GM12891 (cell line): ENCODE measurements around the gene IL17F.

Experiments used
- POLR2A ChIP-seq: IDR thresholded peaks from 2 replicates; pipeline ENCODE4 v1.6.1; 2011; ENCODE audit warnings: low read depth, low read length, control low read depth
- POLR2AphosphoS5 ChIP-seq: IDR thresholded peaks from 2 replicates; pipeline ENCODE4 v1.6.1; 2011; ENCODE audit warnings: low read depth, low read length, control low read depth

DNA sequence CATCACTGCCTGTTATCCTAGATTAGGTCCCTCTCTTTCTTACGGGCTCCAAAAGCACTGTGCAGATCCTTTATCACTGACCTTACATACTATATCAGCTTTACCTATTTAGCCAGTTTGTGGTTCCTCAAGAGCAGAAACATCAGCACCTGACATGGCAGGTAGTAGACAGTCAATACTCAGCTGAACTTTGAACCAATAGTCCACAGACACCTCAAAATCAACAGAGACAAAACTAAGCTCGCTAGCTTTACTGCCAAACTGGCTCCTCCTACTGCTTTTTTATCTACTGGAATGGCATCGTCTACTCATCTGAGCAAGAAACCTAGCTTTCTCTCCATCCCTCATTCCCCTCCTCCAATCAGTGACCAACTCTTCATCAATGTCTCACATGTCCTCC is 52.5 kb downstream of the IL17F start:
- TF ChIP-seq POLR2AphosphoS5 (no peak), POLR2A (no peak)
